GM10248 (cell line): ENCODE data around the gene LCN2.

Source experiments
- CTCF ChIA-PET: fragments of 300-600 bp; sonication (Branson Sonifier 250); formaldehyde crosslinking; extraction: SDS; loops from one replicate; lab custom pipeline; 2021; ENCODE audit warnings: antibody characterized with exemption; lab: Yijun Ruan, JAX
- POLR2A ChIA-PET: fragments of 350-650 bp; sonication (Branson Sonifier 250); formaldehyde crosslinking; extraction: SDS; loops from one replicate; lab custom pipeline; 2020; ENCODE audit warnings: antibody characterized with exemption; lab: Yijun Ruan, JAX
- DNase-seq: peaks from one replicate; pipeline ENCODE4 v3.0.0; 2012; ENCODE audit errors: extremely low spot score
- TF ChIP-seq, protein P1 (sequence below): IDR thresholded peaks from 2 replicates; pipeline ENCODE4 v1.5.1; 2012; ENCODE audit warnings: mild to moderate bottlenecking, low read depth; ENCODE audit errors: extremely low read depth, missing control alignments, control extremely low read depth

The LCN2 gene

GRCh38 chr9:128113526-128114325 is 35.5 kb upstream of the LCN2 start:
- TF ChIP-seq, protein P1, sequence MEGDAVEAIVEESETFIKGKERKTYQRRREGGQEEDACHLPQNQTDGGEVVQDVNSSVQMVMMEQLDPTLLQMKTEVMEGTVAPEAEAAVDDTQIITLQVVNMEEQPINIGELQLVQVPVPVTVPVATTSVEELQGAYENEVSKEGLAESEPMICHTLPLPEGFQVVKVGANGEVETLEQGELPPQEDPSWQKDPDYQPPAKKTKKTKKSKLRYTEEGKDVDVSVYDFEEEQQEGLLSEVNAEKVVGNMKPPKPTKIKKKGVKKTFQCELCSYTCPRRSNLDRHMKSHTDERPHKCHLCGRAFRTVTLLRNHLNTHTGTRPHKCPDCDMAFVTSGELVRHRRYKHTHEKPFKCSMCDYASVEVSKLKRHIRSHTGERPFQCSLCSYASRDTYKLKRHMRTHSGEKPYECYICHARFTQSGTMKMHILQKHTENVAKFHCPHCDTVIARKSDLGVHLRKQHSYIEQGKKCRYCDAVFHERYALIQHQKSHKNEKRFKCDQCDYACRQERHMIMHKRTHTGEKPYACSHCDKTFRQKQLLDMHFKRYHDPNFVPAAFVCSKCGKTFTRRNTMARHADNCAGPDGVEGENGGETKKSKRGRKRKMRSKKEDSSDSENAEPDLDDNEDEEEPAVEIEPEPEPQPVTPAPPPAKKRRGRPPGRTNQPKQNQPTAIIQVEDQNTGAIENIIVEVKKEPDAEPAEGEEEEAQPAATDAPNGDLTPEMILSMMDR, result no peak
- POLR2A ChIA-PET, result interaction anchor here (0.5 to 0.6 kb wide), 2 partner anchors 10 to 127 kb away, joined by 3 to 4 read pairs; no protein-coding TSS in a partner anchor
- no peak for DNase-seq
- CTCF ChIA-PET, result interaction anchor here (2.2 to 7.3 kb wide), 4 partner anchors 9 to 29 kb away, joined by 5 to 110 read pairs (median 79); partner anchors contain the start of gene PTGES2

GRCh38 chr9:128114326-128115186 is 34.7 kb upstream of the LCN2 start:
- ChIA-PET POLR2A (no interaction called here), CTCF (interaction anchor here (0.7 to 7.3 kb wide), 7 partner anchors 10 to 172 kb away, joined by 3 to 110 read pairs (median 7); partner anchors contain the start of gene PTGES2)
- TF ChIP-seq, protein P1, result no peak
- no peak for DNase-seq

DNA sequence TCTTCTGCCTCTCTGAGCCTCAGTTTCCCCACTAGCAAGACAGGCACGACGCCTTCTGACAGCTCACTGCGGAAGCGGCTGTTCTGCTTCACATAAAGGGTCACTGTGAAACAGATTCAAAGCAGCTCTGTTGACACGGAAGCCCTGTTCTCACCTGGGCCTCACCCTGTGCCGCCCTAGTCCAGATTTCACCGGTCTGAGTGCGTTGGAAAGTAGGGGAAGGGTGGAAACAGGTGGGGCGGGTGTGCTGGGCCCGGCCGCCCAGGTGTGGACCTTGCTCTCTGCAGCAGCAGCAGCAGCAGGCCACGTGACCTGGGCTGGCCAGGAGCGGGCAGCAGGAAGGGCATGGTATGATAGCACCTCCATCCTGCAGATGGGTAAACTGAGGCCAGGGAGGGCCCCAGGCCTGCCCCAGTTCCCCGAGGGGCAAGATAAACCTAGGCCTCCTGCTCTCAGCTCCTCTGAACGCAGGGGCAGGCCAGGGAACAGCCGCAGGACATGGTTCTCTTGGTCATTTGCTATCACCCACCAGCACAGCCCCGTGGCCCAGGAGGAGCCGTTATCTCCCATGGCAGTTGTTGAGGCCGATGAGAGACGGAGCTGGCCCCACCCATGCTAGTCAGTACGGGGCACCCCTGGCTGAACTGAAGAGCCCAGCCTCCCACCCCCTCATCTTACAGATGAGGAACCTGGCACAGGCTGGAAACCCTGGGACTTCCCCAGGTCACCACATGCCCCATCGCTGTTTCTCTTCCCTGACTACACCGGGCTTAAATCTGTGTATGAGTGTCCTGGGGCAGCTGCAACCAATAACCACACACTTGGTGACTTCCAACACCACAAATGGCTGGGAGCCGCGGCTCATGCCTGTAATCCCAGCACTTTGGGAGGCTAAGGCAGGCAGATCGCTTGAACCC is 33.8 kb upstream of the LCN2 start:
- POLR2A ChIA-PET, result no interaction called here
- DNase-seq, result peak; percentile 73
- CTCF ChIA-PET, result interaction anchor here (0.6 to 7.3 kb wide), 11 partner anchors 11 to 173 kb away, joined by 3 to 110 read pairs (median 7); partner anchors contain the start of gene PTGES2
- TF ChIP-seq, protein P1, result no peak

- CTCF ChIA-PET, result interaction anchor here (0.6 to 7.3 kb wide), 16 partner anchors 11 to 276 kb away, joined by 3 to 110 read pairs (median 6); partner anchors contain the start of genes PTGES2 and SLC25A25
- DNase-seq, result no peak
- POLR2A ChIA-PET, result interaction anchor here (0.7 kb wide), 1 partner anchor 87 kb away, joined by 3 read pairs; no protein-coding TSS in a partner anchor
- TF ChIP-seq, protein P1, result no peak
These were observed 32.9 kb upstream of the LCN2 start for GRCh38 chr9:128116104-128117083.
